Activated T-helper 1 cell treated with anti-CD3 and anti-CD28 coated beads, Interleukin-12 subunit alpha, Interleukin-12 subunit beta, Interleukin-2, Interleukin-4 antibody, amounts not matched to agents 30 ng/mL and 10 ng/mL and 1 ng/mL, durations not matched to agents 14 hours and 24 hours and 36 hours (primary cell): ENCODE measurements around the gene SAV1. TPM values are rescaled to one million over a fixed set of nuclear protein-coding genes. Genes with fewer than 3 reads are reported as not detected.

Experiments
- DNase-seq: peaks from one replicate; pipeline ENCODE4 v3.0.0; 2021; ENCODE audit warnings: low spot score
- H3K27ac Mint-ChIP-seq: one replicate; pipeline ENCODE4 v1.8.0; 2021; ENCODE audit warnings: mild to moderate bottlenecking, mixed read lengths
- H3K27me3 Mint-ChIP-seq: one replicate; pipeline ENCODE4 v1.8.0; 2022; ENCODE audit warnings: mild to moderate bottlenecking, moderate library complexity, mixed read lengths; ENCODE audit not compliant: insufficient read depth
- H3K36me3 Mint-ChIP-seq: one replicate; pipeline ENCODE4 v1.8.0; 2021; ENCODE audit warnings: low read depth, mixed read lengths
- H3K4me1 Mint-ChIP-seq: one replicate; pipeline ENCODE4 v1.8.0; 2021; ENCODE audit warnings: low read depth, mixed read lengths
- H3K4me3 Mint-ChIP-seq: one replicate; pipeline ENCODE4 v1.8.0; 2021; ENCODE audit warnings: mild to moderate bottlenecking, moderate library complexity, mixed read lengths
- H3K9me3 Mint-ChIP-seq: one replicate; pipeline ENCODE4 v1.8.0; 2021; ENCODE audit warnings: mixed read lengths
- intact Hi-C: fragments of 100-400 bp; cut with micrococcal nuclease; formaldehyde crosslinking; loops from one replicate; pipeline ENCODE4 v1.15.1; 2024
- total RNA-seq: library from RNA; stranded (reverse); gene quantifications from 2 replicates; pipeline ENCODE4 v1.2.3, GENCODE V29; 2022

SAV1 gene
- total RNA-seq, 1 donor from 2014 or later: 12.3 TPM

- H3K9me3 Mint-ChIP-seq: no peaks in the 10 kb centered on the region
- intact Hi-C loops: loop anchor here (1.0 kb wide), 2 partner anchors 178 to 260 kb away; no protein-coding TSS in a partner anchor
- no peak for DNase-seq
- H3K36me3 Mint-ChIP-seq: no peaks in the 10 kb centered on the region
- H3K4me1 Mint-ChIP-seq: no peaks in the 10 kb centered on the region
- no peak overlapping the region for H3K4me3 Mint-ChIP-seq
- peaks cover 4% of the 10 kb centered on the region for H3K27me3 Mint-ChIP-seq
- H3K27ac Mint-ChIP-seq: no peak overlapping the region
These were observed 68.2 kb downstream of the SAV1 start for GRCh38 chr14:50599700-50600444.

- intact Hi-C loops: loop anchor here (1.0 kb wide), 1 partner anchor 175 kb away; no protein-coding TSS in a partner anchor
- H3K27ac Mint-ChIP-seq: no peak overlapping the region
- no peak for DNase-seq
- no peaks in the 10 kb centered on the region for H3K36me3 Mint-ChIP-seq
- no peak overlapping the region for H3K4me3 Mint-ChIP-seq
- H3K9me3 Mint-ChIP-seq: no peaks in the 10 kb centered on the region
- H3K4me1 Mint-ChIP-seq: no peaks in the 10 kb centered on the region
- H3K27me3 Mint-ChIP-seq: peaks cover 4% of the 10 kb centered on the region
These were observed 69.3 kb downstream of the SAV1 start for GRCh38 chr14:50598765-50599164.

GRCh38 chr14:50594577-50595316, 73.4 kb downstream of the SAV1 start:
- Mint-ChIP-seq H3K4me1 (no peaks in the 10 kb centered on the region), H3K4me3 (no peak overlapping the region), H3K27ac (no peak overlapping the region), H3K9me3 (no peaks in the 10 kb centered on the region), H3K36me3 (no peaks in the 10 kb centered on the region), H3K27me3 (peaks cover 6% of the 10 kb centered on the region)
- intact Hi-C loops: no loop called here
- DNase-seq: no peak

GRCh38 chr14:50590464-50590863, 77.6 kb downstream of the SAV1 start:
- intact Hi-C loops: no loop called here
- no peaks in the 10 kb centered on the region for H3K9me3 Mint-ChIP-seq
- no peaks in the 10 kb centered on the region for H3K4me1 Mint-ChIP-seq
- H3K4me3 Mint-ChIP-seq: no peak overlapping the region
- no peak for DNase-seq
- H3K27me3 Mint-ChIP-seq: peaks cover 11% of the 10 kb centered on the region
- no peaks in the 10 kb centered on the region for H3K36me3 Mint-ChIP-seq
- H3K27ac Mint-ChIP-seq: no peak overlapping the region

Other genes with a start within 250 kb of the SAV1 start
- 26.4 and 27.5 TPM in 2 replicates for gene MAP4K5, start 135.7 kb downstream of the SAV1 start, total RNA-seq
- gene ATL1, start 108.2 kb downstream of the SAV1 start, total RNA-seq: 0.83 and 1.2 TPM in 2 replicates
- 39.9 and 43.3 TPM in 2 replicates for gene NIN, start 162.9 kb upstream of the SAV1 start, total RNA-seq
- gene ABHD12B, start 203.7 kb upstream of the SAV1 start, total RNA-seq: not detected in 2 replicates